OCI-LY3 (cell line): ENCODE results near the gene LNX1.

ENCODE experiments used
- H2AFZ ChIP-seq: fragments of 200-600, 300-600 bp; shearing (Covaris generic); 2 replicates; pipeline ENCODE4 v1.6.0; 2014; ENCODE audit warnings: antibody characterized with exemption, low read depth, low read length
- H3K27ac ChIP-seq: fragments of 200-600, 300-600 bp; sonication (generic); 2 replicates; pipeline ENCODE4 v1.5.1; 2014; ENCODE audit warnings: mild to moderate bottlenecking, low read length, moderate library complexity, mixed read lengths
- H3K27me3 ChIP-seq: fragments of 200-600, 300-600 bp; sonication (generic); 2 replicates; pipeline ENCODE4 v1.6.1; 2014; ENCODE audit warnings: low read depth, low read length, mixed read lengths
- H3K36me3 ChIP-seq: fragments of 200-600, 300-600 bp; sonication (generic); replicated peaks from 2 replicates; pipeline ENCODE3; 2014; ENCODE audit warnings: low read depth, low read length, mixed read lengths
- H3K4me1 ChIP-seq: fragments of 300-600, 200-600 bp; sonication (generic); 2 replicates; pipeline ENCODE4 v1.6.1; 2014; ENCODE audit warnings: low read length, mixed read lengths
- H3K4me2 ChIP-seq: fragments of 200-600, 300-600 bp; sonication (generic); 2 replicates; pipeline ENCODE4 v1.6.1; 2014; ENCODE audit warnings: low read length, mixed read lengths
- H3K4me3 ChIP-seq: fragments of 300-600, 200-600 bp; sonication (generic); 2 replicates; pipeline ENCODE4 v1.5.1; 2014; ENCODE audit warnings: antibody characterized with exemption, mild to moderate bottlenecking, low read length, moderate library complexity
- H3K79me2 ChIP-seq: fragments of 300-600, 200-600 bp; shearing (Covaris generic); 2 replicates; pipeline ENCODE4 v1.6.1; 2014; ENCODE audit warnings: mild to moderate bottlenecking, low read length, mixed read lengths
- H3K9ac ChIP-seq: fragments of 300-600, 200-600 bp; shearing (Covaris generic); 2 replicates; pipeline ENCODE4 v1.6.0; 2014; ENCODE audit warnings: mild to moderate bottlenecking, low read length, moderate library complexity
- H3K9me3 ChIP-seq: fragments of 200-600, 300-600 bp; shearing (Covaris generic); 2 replicates; pipeline ENCODE4 v1.6.1; 2014; ENCODE audit warnings: low read length, mixed read lengths; ENCODE audit not compliant: insufficient read depth
- H4K20me1 ChIP-seq: fragments of 200-600, 300-600 bp; sonication (generic); 2 replicates; pipeline ENCODE4 v1.6.1; 2016; ENCODE audit warnings: low read length, mixed read lengths; ENCODE audit not compliant: insufficient read depth
- EZH2phosphoT487 ChIP-seq: fragments of 200-600 bp; shearing (Covaris generic); IDR thresholded peaks from 2 replicates; pipeline ENCODE4 v1.6.1; 2018; ENCODE audit warnings: antibody characterized with exemption, mixed run types, low read depth
- TF ChIP-seq, protein P1 (sequence below): fragments of 200-600, 300-600 bp; sonication (generic); IDR thresholded peaks from 2 replicates; pipeline ENCODE4 v1.5.1; 2014; ENCODE audit warnings: antibody characterized with exemption, low read length, low read depth

The LNX1 gene

DNA sequence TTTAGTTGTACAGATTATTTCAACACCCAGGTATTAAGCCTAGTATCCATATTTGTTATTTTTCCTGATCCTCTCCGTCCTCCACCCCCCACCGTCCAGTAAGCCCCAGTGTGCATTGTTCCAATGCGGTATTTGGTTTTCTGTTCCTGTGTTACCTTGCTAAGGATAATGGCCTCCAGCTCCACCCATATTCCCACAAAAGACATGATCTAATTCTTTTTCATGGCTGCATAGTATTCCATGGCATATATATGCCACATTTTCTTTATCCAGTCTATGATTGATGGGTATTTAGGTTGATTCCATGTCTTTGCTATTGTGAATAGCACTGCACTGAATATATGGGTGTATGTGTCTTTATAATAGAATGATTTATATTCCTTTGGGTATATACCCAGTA is 22.1 kb upstream of the LNX1 start:
- H4K20me1 ChIP-seq = no peaks in the 10 kb centered on the region
- TF ChIP-seq, protein P1, sequence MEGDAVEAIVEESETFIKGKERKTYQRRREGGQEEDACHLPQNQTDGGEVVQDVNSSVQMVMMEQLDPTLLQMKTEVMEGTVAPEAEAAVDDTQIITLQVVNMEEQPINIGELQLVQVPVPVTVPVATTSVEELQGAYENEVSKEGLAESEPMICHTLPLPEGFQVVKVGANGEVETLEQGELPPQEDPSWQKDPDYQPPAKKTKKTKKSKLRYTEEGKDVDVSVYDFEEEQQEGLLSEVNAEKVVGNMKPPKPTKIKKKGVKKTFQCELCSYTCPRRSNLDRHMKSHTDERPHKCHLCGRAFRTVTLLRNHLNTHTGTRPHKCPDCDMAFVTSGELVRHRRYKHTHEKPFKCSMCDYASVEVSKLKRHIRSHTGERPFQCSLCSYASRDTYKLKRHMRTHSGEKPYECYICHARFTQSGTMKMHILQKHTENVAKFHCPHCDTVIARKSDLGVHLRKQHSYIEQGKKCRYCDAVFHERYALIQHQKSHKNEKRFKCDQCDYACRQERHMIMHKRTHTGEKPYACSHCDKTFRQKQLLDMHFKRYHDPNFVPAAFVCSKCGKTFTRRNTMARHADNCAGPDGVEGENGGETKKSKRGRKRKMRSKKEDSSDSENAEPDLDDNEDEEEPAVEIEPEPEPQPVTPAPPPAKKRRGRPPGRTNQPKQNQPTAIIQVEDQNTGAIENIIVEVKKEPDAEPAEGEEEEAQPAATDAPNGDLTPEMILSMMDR = no peak
- TF ChIP-seq EZH2phosphoT487 = no peak

DNA sequence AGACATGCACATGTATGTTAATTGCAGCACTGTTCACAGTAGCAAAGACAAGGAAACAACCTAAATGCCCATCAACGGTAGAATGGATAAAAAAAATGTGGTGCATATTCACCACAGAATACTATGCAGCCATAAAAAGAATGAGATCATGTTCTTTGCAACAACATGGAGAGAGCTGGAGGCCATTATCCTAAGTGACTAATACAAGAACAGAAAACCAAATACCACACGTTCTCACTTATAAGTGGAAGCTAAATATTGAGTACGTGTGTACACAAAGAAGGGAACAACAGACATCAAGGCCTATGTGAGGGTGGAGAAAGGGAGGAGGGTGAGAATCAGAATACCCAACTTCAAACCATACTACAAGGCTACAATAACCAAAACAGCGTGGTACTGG is 17.4 kb upstream of the LNX1 start:
- Histone ChIP-seq H3K4me2 (no peak overlapping the region), H3K4me3 (no peak overlapping the region), H3K9ac (no peak overlapping the region), H3K36me3 (no peaks in the 10 kb centered on the region), H3K27me3 (no peaks in the 10 kb centered on the region), H3K79me2 (no peaks in the 10 kb centered on the region), H3K9me3 (no peaks in the 10 kb centered on the region), H3K27ac (no peak overlapping the region), H2AFZ (no peak overlapping the region), H3K4me1 (no peaks in the 10 kb centered on the region), H4K20me1 (no peaks in the 10 kb centered on the region)
- TF ChIP-seq EZH2phosphoT487 = no peak
- TF ChIP-seq, protein P1 = no peak

More for the DNA sequence above, 22.1 kb upstream of the LNX1 start:
- Histone ChIP-seq H3K9me3 (no peaks in the 10 kb centered on the region), H3K27me3 (no peaks in the 10 kb centered on the region), H3K79me2 (no peaks in the 10 kb centered on the region), H3K27ac (no peak overlapping the region), H2AFZ (no peak overlapping the region), H3K36me3 (no peaks in the 10 kb centered on the region), H3K4me1 (no peaks in the 10 kb centered on the region), H3K4me2 (no peak overlapping the region), H3K4me3 (no peak overlapping the region), H3K9ac (no peak overlapping the region)

DNA sequence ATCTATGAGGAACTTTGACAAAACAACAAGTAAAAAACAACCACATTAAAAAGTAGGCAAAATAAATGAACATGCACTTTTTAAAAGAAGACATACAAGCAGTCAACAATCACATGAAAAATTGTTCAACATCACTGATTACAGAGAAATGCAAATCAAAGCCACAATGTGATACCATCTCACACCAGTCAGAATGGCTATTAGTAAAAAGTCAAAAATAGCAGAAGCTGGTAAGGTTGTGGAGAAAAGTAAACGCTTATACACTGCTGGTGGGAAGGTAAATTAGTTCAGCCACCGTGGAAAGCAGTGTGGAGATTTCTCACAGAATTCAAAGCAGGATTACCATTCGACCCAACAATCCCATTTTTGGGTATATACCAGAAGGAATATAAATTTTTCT is 17.0 kb upstream of the LNX1 start:
- TF ChIP-seq, protein P1 = no peak
- TF ChIP-seq EZH2phosphoT487 = no peak
- Histone ChIP-seq H3K79me2 (no peaks in the 10 kb centered on the region), H3K4me1 (no peaks in the 10 kb centered on the region), H2AFZ (no peak overlapping the region), H3K36me3 (no peaks in the 10 kb centered on the region), H3K27me3 (no peaks in the 10 kb centered on the region), H3K27ac (no peak overlapping the region), H3K4me2 (no peak overlapping the region), H4K20me1 (no peaks in the 10 kb centered on the region), H3K9me3 (no peaks in the 10 kb centered on the region), H3K4me3 (no peak overlapping the region), H3K9ac (no peak overlapping the region)

DNA sequence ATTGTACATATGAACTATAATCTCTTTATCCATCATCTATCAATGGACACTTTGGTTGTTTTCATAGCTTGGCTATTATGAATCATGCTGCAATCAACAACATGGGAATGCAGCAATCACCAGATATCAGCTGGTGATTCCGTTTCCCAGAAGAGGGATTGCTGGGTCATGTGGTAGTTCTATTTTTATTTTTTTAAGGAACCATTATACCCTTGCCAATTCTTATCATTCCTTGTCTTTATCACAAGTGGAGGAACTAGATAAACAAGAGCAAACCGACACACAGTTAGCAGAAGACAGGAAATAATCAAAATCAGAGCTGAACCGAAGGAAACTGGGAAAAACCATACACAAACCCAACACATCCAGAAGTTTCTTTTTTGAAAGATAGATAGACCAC is 14.5 kb upstream of the LNX1 start:
- no peak for TF ChIP-seq EZH2phosphoT487
- TF ChIP-seq, protein P1 = no peak
- no peak overlapping the region for H3K27ac ChIP-seq
- H4K20me1 ChIP-seq = no peaks in the 10 kb centered on the region

More for the DNA sequence above, 14.5 kb upstream of the LNX1 start:
- no peaks in the 10 kb centered on the region for H3K9me3 ChIP-seq
- H3K36me3 ChIP-seq = no peaks in the 10 kb centered on the region
- H3K79me2 ChIP-seq = no peaks in the 10 kb centered on the region
- no peak overlapping the region for H2AFZ ChIP-seq
- no peak overlapping the region for H3K9ac ChIP-seq
- H3K4me2 ChIP-seq = no peak overlapping the region
- H3K4me1 ChIP-seq = peaks cover 14% of the 10 kb centered on the region
- no peak overlapping the region for H3K4me3 ChIP-seq
- H3K27me3 ChIP-seq = no peaks in the 10 kb centered on the region
